Liver (tissue), 3 donors: ENCODE results near the gene ABCB6.

Experiments
- CTCF ChIP-seq: fragments of 150-350 bp; IDR thresholded peaks from 2 replicates; pipeline ENCODE4 v1.5.1; 2017; ENCODE audit warnings: improper control_type of control experiment, low read depth, low read length; ENCODE audit not compliant: missing input control
- EGR1 ChIP-seq, 2 donors: IDR thresholded peaks; 2 replicates each; pipeline ENCODE4 v1.6.1; 2016 to 2018; ENCODE audit warnings: antibody characterized with exemption in 2 of 2, low read depth in 2 of 2
- JUND ChIP-seq, 2 donors: IDR thresholded peaks; 2 replicates each; pipeline ENCODE4 v1.6.1; 2016; ENCODE audit warnings: antibody characterized with exemption in 2 of 2
- MAX ChIP-seq: IDR thresholded peaks from 2 replicates; pipeline ENCODE4 v1.6.1; 2016; ENCODE audit warnings: antibody characterized with exemption
- RAD21 ChIP-seq, 2 donors: IDR thresholded peaks; 2 replicates each; pipeline ENCODE4 v1.6.1; 2016; ENCODE audit warnings: antibody characterized with exemption in 2 of 2, mild to moderate bottlenecking in 2 of 2
- REST ChIP-seq: IDR thresholded peaks from 2 replicates; pipeline ENCODE4 v1.6.1; 2016; ENCODE audit warnings: antibody characterized with exemption, mild to moderate bottlenecking
- SP1 ChIP-seq: IDR thresholded peaks from 2 replicates; pipeline ENCODE4 v1.6.1; 2018; ENCODE audit warnings: antibody characterized with exemption, mild to moderate bottlenecking
- TAF1 ChIP-seq: conservative IDR thresholded peaks from 2 replicates; pipeline ENCODE4 v1.6.1; 2016; ENCODE audit warnings: antibody characterized with exemption, mild to moderate bottlenecking
- YY1 ChIP-seq: IDR thresholded peaks from 2 replicates; pipeline ENCODE4 v1.6.1; 2016; ENCODE audit warnings: antibody characterized with exemption, mild to moderate bottlenecking
- donor health status: healthy.
- donor health status: healthy.

- TF ChIP-seq CTCF (no peak), REST (no peak), EGR1 (IDR thresholded peaks at IDR 0.05; ENCODE audit: low read depth in 2 of 2) (no peak), SP1 (no peak), TAF1 (no peak), JUND (IDR thresholded peaks at IDR 0.05) (no peak), RAD21 (IDR thresholded peaks at IDR 0.05) (no peak), YY1 (no peak), MAX (no peak)
Observed at GRCh38 chr2:219183151-219183772, 35.5 kb downstream of the ABCB6 start.
